ENCODE results near the gene PCDHGB4.

- no peak for TF ChIP-seq GATA2 (IDR thresholded peaks at IDR 0.05; ENCODE audit: low read depth, low read length)
- no peak for TF ChIP-seq GATA3 (IDR thresholded peaks at IDR 0.05; ENCODE audit: low read depth, low read length)
Observed at GRCh38 chr5:141359790-141360426, 27.6 kb upstream of the PCDHGB4 start, which contains the start of gene PCDHGB2.

Data from SH-SY5Y (cell line).